ENCODE measurements around the gene TRAF2.

DNA sequence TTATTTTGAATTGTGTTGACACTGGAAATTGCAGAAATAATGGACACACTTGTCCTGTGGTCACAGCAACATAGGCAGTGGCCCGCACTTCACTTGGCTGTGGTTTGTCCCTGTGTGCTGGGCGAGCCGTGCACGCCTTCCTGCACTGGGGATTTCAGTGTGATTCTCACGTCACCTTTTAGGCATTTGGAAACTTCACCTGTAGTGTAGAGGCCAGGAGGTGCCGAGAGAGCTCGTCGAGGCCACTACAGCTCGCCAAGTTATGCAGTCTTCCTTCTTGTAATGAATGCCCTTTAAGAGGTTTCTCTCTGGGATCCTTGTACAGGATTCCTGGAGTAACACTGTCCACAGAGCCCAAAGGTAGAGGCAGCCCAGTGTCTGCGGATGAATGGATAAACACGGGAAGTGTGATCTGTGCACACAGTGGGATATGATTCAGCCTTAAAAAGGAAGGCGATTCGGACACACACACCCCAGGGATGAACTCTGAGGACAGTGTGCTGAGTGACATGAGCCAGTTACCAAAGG, 14.7 kb downstream of the TRAF2 start:
- TF ChIP-seq, protein P1, sequence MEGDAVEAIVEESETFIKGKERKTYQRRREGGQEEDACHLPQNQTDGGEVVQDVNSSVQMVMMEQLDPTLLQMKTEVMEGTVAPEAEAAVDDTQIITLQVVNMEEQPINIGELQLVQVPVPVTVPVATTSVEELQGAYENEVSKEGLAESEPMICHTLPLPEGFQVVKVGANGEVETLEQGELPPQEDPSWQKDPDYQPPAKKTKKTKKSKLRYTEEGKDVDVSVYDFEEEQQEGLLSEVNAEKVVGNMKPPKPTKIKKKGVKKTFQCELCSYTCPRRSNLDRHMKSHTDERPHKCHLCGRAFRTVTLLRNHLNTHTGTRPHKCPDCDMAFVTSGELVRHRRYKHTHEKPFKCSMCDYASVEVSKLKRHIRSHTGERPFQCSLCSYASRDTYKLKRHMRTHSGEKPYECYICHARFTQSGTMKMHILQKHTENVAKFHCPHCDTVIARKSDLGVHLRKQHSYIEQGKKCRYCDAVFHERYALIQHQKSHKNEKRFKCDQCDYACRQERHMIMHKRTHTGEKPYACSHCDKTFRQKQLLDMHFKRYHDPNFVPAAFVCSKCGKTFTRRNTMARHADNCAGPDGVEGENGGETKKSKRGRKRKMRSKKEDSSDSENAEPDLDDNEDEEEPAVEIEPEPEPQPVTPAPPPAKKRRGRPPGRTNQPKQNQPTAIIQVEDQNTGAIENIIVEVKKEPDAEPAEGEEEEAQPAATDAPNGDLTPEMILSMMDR (IDR thresholded peaks at IDR 0.05; ENCODE audit: insufficient read depth, low read length): no peak
- TF ChIP-seq POLR2AphosphoS5 (IDR thresholded peaks at IDR 0.05; ENCODE audit: low read depth): no peak
- TF ChIP-seq GABPA (IDR thresholded peaks at IDR 0.05; ENCODE audit: low read depth): no peak
- TF ChIP-seq REST (IDR thresholded peaks at IDR 0.05; ENCODE audit: insufficient replicate concordance, low read depth): no peak
- TF ChIP-seq SPI1 (IDR thresholded peaks at IDR 0.05; ENCODE audit: borderline replicate concordance, low read depth): no peak
